GM18870 (cell line): ENCODE results near the gene BHLHA9.
"Not testable (repeated sequence)": the region's sequence is repeated elsewhere in the genome, so short reads cannot be mapped to it uniquely, and the experiment has no call there.

ENCODE experiments used
- ATAC-seq: cut with Tn5 transposase; IDR thresholded peaks from one replicate; pipeline ENCODE4 v1.9.1; 2021; ENCODE audit warnings: moderate library complexity; ENCODE audit not compliant: unreplicated experiment

BHLHA9 gene

DNA sequence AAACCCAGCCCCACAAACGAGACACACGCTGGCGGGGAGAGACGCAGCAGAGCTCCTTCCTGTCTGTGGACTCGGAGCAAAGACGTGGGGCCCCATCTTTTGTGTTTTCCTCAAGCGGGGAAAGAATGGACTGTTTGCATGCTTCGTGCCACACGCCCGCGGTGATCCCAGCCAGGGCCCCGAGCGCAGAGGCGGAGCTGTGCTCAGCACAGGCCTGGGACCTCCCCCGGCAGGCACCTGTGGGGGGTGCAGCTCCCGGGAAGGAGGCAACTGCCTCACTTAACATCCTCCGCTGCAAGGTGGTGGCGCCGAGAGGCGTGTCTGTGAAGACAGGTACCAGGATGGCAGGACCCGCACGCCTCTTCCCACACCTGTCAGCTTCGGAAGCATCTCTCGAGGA, 28.4 kb downstream of the BHLHA9 start:
- ATAC-seq: no peak

DNA sequence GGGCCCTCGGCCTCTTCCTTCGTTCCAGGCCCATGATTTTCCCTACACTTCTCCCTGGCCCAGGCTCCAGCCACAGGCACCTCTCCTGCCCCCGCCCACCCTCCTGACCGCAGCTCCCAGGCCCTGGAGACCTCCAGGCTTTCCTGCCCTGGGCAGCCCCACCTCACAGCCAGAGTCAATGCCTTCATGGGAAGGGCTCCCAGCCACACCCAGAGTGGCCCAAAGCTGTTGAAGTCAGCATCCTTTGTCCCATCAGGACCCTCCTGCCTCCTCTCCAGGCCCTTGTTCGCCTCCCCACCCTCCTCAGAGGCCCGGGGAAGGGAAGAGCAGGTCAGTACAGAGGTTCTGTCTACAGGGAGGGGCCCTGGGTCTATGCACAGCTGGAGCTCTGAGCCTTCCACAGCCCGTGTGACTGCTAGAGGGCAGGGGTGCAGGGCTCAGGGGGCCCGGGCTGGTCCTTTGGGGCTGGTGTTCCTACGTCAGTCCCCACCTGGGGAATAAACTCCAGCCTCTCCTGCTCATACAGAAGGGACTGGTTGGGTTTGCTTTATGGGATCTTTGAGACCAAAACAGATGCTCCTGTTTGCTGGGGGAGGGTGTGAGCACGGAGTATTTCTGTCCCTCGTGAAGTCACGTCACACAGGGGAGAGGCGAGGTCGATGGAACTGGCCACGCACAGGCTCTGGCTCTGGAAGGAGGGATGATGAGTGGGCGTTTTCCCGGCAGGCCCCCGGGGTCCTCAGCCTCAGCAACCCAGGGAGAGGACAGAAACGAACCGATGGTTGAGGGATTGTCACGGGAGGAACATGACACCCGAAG, 29.5 kb downstream of the BHLHA9 start:
- ATAC-seq: no peak

DNA sequence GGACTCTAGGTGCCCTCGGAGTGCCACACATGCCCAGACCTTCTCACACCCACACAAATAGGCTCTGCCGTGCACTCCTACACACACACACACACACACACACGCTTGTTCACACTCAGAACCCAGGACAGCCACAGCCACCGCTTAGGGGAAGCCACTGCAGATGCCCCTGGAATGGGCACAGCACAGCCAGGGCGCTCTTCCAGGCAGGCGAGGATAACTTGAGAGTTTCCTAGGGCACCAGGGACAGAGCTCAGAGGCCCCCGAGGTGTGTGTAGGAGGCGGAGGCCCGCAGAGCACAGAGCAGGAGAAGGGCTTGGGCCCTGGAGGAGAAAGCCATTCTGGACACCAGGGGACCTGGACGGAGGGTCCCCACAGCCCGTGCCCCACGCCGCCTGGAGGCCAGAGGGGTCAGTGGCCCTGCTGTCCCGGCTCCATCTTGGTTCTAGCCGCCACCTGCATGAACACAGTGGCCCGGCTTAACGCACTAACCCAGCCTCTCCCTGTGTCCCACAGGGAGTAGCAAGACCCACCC, 30.2 kb downstream of the BHLHA9 start:
- no peak for ATAC-seq

DNA sequence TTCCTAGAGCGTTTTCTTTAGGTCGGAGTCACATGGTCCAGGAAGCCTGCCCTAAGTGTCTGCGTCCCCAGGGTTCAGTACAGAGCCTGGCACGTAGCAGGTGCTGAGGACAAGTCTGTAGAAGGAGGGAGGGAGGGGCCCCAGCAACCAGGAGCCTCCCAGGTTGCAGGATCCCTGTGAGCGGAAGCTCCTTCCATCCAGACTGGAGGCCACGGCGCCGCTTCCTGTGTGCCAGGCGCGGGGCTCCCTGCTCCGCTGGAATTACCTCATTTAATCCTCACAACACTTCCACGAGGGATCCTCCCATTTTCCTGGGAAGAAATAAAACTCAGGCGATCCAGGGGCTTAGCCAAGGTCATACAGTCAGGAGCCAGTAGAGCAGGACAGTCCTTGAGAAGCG, 31.3 kb downstream of the BHLHA9 start:
- no peak for ATAC-seq

DNA sequence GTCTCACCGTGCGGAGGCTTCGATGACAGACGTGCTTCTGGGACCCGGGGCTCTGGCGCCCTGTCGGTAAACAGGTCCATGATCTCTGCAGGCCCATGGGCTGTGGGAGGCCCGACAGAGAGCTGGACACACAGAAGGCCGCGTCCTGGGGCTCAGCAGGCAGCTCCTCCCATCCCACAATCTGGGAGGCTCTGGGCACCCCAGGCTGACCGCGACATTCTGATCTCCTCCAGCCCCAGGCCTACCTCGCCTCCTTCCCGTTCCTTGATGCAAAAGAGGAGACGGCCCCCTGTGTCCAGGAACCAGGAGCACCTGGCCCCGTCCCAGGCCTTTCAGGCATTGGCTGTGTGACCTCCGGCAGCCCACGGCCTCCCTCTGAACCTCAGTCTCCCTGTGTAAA, 32.5 kb downstream of the BHLHA9 start:
- ATAC-seq: no peak

DNA sequence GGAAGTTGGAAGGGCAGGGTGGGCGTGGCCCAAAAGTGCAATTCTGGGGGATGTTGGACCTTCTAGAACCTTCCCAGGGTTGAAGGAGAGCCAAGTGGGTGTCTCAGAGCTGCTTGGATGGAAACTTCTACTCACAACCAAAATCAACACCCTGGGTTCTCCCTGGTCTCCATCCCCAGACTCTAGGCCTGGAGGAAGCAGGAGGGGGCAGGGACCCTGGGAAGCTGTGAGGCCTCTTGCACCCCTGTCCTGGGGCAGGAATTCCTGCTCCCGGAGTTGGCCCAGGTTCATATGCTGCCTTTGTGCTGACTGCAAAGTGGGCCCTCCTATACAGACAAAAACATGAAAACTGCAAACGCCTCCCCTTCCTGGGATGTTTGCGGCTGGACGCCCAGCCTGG, 34.3 kb downstream of the BHLHA9 start:
- no peak for ATAC-seq

DNA sequence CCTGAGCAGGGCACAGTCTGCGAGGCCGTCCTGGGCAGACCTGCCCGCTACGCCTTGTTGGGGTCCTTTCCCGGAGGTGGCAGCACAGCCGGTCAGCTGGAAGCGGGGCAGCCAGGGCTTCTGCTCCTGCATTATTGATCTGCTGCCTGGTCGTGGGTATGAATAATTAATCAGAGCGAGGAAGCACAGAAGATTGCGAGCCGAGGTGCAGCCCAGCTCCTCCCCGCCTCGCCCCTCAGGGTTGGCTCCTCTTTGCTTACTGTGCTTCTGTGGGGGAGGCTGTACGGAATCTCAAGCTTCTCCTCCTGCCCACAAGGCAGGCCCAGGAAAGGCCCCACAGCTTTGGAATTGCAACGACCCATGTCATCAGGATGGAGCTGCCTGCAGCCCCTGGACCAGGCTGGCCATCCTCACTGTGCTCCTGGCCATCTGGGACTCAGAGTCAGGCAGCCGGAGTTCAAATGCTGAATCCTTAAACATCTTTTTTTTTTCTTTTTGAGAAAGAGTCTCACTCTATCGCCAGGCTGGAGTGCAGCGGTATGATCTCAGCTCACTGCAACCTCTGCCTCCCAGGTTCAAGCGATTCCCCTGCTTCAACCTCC, 34.8 kb downstream of the BHLHA9 start:
- ATAC-seq: no peak

DNA sequence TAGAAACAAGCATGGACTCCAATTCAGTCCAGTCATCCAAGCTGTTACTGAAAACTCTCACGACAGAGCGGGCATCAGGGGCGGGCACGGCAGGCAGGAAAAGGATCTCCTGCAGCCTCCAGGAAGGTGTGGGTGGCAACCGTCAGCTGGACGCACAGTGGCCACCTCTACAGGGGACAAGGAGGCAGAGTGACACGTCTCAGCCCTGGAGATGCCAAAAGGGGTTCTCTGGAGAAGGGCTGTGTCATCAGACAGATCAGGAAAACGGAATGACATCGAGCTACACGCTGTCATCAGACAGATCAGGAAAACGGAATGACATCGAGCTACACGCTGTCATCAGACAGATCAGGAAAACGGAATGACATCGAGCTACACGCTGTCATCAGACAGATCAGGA, 37.6 kb downstream of the BHLHA9 start:
- not testable (repeated sequence) for ATAC-seq

DNA sequence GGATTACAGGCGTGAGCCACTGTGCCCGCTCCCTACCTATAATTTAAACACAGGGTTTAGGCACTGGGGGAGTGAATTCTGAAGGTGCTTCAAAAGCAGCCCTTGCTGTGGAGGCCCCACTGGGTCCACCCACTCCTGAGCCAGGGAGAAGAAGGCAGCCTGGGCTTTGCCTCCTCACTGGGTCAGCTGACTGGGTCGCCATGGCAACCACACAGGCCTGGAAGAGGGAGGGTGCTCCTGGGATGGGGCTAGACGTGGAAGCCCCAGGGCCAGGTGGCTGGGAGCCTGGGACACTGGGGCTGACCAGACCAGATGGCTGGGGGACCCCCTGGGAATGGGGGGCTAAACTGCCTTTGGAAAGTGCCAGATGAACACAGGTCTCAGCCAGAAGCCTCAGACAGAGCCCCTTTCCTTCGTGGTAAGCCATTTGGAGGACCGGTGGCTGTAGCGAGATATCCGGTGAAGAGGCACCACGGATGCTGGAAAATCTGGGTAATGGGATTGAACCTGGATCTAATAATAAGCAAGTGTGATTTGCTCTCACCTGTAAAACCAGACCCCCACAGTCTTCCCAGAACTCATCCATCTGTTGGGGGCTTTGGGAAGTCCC, 42.1 kb downstream of the BHLHA9 start:
- ATAC-seq: no peak

DNA sequence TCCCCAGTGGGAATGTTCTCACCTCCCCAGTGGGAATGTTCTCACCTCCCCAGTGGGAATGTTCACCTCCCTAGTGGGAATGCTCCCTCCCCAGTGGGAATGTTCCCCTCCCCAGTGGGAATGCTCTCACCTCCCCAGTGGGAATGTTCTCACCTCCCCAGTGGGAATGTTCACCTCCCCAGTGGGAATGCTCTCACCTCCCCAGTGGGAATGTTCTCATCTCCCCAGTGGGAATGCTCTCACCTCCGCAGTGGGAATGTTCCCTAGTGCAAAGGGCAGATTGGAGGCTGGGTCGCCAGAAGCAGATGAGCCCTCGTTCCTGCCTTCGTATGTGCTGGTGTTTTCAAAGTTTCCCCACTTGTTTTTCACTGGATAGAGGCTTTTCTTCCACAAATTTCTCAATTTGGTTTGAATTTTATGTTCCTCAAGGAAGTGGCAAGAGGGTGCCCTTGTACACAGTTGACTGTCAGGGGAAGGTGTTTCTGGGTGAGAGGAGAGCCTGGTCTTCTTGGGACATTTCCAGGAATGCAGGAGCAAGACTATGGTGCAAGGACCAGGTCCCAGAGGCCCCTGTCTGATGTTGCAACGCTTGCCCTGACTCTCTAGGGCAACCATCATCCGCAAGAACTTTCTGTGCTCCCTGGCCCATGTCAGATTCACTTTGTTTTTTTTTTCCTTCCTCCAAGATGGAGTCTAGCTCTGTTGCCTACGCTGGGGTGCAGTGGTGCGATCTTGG, 43.2 kb downstream of the BHLHA9 start:
- no peak for ATAC-seq

DNA sequence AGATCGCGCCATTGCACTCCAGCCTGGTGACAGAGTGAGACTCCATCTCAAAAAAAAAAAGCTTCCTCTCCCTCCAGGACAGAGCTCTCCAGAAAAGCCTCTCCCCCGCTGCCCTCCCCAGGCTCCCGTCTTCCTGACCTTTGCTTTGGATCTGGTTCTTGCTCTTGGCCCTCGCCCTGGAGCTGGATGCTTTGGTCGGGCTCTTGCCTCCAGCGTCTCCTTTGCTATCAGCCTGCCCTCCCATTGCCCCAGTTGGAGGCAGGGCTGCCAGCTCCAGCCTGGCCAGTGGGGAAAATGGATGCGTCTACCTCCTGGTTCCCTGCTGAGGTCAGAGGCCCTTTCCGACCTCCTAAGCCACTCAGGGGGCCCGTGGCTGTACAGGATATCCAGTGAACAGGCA, 45.2 kb downstream of the BHLHA9 start:
- ATAC-seq: no peak

DNA sequence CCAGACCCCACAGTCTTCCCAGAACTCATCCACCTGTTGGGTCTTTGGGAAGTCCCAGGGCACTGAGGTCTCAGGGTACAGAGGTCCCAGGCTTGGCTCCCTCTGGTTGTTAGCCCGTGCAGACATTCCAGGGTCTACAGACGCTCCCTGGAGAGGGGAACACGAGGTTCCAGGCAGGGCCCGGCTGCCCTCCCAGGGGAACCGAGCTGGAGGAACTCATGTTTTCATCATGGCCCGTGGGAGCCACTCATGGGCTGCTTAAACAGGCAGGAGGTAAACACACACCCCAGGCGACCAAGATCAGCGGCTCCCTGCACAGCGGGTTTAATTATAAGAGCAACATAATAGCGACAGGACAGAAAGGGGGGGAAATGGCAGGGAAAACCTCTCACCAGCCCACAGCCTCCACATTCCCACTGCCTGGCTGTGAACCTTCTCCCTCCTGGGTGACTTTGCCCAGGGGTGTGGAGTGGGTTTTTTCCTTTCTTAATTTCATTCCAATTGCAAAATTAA, 45.7 kb downstream of the BHLHA9 start:
- ATAC-seq: no peak
